GM19023 (cell line): ENCODE measurements around the gene KRT76.

Source experiments
- ATAC-seq: cut with Tn5 transposase; IDR thresholded peaks from one replicate; pipeline ENCODE4 v1.9.1; 2021; ENCODE audit warnings: mild to moderate bottlenecking, moderate library complexity; ENCODE audit not compliant: unreplicated experiment

The KRT76 gene

GRCh38 chr12:52739963-52740362 lies 37.2 kb downstream of the KRT76 start:
- ATAC-seq, result no peak

- ATAC-seq, result no peak
Observed at GRCh38 chr12:52735816-52736632, 41.1 kb downstream of the KRT76 start.

GRCh38 chr12:52735106-52735505 lies 42.0 kb downstream of the KRT76 start:
- ATAC-seq, result no peak

- ATAC-seq, result no peak
Observed at GRCh38 chr12:52730793-52731192, 46.4 kb downstream of the KRT76 start.

- no peak for ATAC-seq
Observed at GRCh38 chr12:52730383-52730782, 46.8 kb downstream of the KRT76 start.

GRCh38 chr12:52729147-52729546 lies 48.0 kb downstream of the KRT76 start:
- ATAC-seq, result no peak

GRCh38 chr12:52728374-52728773 lies 48.8 kb downstream of the KRT76 start:
- ATAC-seq, result no peak

- no peak for ATAC-seq
Observed at GRCh38 chr12:52727037-52727436, 50.1 kb downstream of the KRT76 start.

GRCh38 chr12:52726451-52726850 lies 50.7 kb downstream of the KRT76 start:
- ATAC-seq, result no peak

GRCh38 chr12:52724384-52724783 lies 52.8 kb downstream of the KRT76 start:
- ATAC-seq, result no peak

GRCh38 chr12:52722680-52723079 lies 54.5 kb downstream of the KRT76 start:
- no peak for ATAC-seq

- ATAC-seq, result no peak
Observed at GRCh38 chr12:52721838-52722470, 55.2 kb downstream of the KRT76 start.

- ATAC-seq, result no peak
Observed at GRCh38 chr12:52720365-52720886, 56.7 kb downstream of the KRT76 start.
